HepG2 (cell line): ENCODE measurements around the gene FRMD8. TPM values are rescaled to one million over a fixed set of nuclear protein-coding genes. Genes with fewer than 3 reads are reported as not detected.

ENCODE experiments used
- ARID5B ChIP-seq: IDR thresholded peaks from 2 replicates; pipeline ENCODE4 v1.4.0; 2020; ENCODE audit warnings: mild to moderate bottlenecking, missing genetic modification reagents
- ASH2L ChIP-seq: fragments of 300-600, 200-600 bp; sonication (generic); IDR thresholded peaks from 2 replicates; pipeline ENCODE4 v1.7.0; 2017; ENCODE audit warnings: low read depth, mild to moderate bottlenecking, moderate library complexity, mixed read lengths, low read length; ENCODE audit not compliant: insufficient read length
- CBX1 ChIP-seq: IDR thresholded peaks from one replicate; pipeline ENCODE4 v1.6.1; 2016; ENCODE audit warnings: antibody characterized with exemption, low read depth
- HNF4G ChIP-seq, 2 experiments: sonication (generic) in 1 of 2; formaldehyde crosslinking in 1 of 2; IDR thresholded peaks; 2 replicates each; pipeline versions ENCODE4 v1.4.0 to v1.6.1; 2011 to 2020; ENCODE audit warnings: borderline replicate concordance in 2 of 2, low read depth in 2 of 2, mild to moderate bottlenecking in 2 of 2, low read length in 1 of 2, missing genetic modification reagents in 1 of 2, moderate library complexity in 1 of 2
- ISL2 ChIP-seq: sonication (generic); formaldehyde crosslinking; IDR thresholded peaks from 2 replicates; pipeline ENCODE4 v1.5.0; 2020; ENCODE audit warnings: missing genetic modification reagents
- JUN ChIP-seq: sonication (generic); formaldehyde crosslinking; IDR thresholded peaks from 2 replicates; pipeline ENCODE4 v1.4.0; 2020; ENCODE audit warnings: mild to moderate bottlenecking, missing genetic modification reagents
- KDM2A ChIP-seq: sonication (generic); formaldehyde crosslinking; IDR thresholded peaks from 2 replicates; pipeline ENCODE4 v1.4.0; 2020; ENCODE audit warnings: low read depth, missing genetic modification reagents, borderline replicate concordance
- KMT2B ChIP-seq: IDR thresholded peaks from 2 replicates; pipeline ENCODE4 v1.6.1; 2016; ENCODE audit warnings: missing genetic modification reagents, missing compliant biosample characterization
- RAD21 ChIP-seq: fragments of 450-650 bp; formaldehyde crosslinking; IDR thresholded peaks from 2 replicates; pipeline ENCODE4 v1.5.0; 2020; ENCODE audit warnings: mild to moderate bottlenecking
- REPIN1 ChIP-seq: sonication (generic); formaldehyde crosslinking; IDR thresholded peaks from 2 replicates; pipeline ENCODE4 v1.8.0; 2022; ENCODE audit warnings: missing genetic modification reagents, low read depth, mild to moderate bottlenecking, borderline replicate concordance
- TFAP4 ChIP-seq: sonication (generic); IDR thresholded peaks from 2 replicates; pipeline ENCODE4 v1.6.1; 2016; ENCODE audit warnings: low read depth, borderline replicate concordance
- TOE1 ChIP-seq: sonication (generic); formaldehyde crosslinking; IDR thresholded peaks from 2 replicates; pipeline ENCODE4 v1.4.0; 2020; ENCODE audit warnings: mild to moderate bottlenecking, missing genetic modification reagents
- ZMYM3 ChIP-seq: sonication (generic); formaldehyde crosslinking; IDR thresholded peaks from 2 replicates; pipeline ENCODE4 v1.5.1; 2020; ENCODE audit warnings: mild to moderate bottlenecking, missing genetic modification reagents
- ZMYM4 ChIP-seq: sonication (generic); formaldehyde crosslinking; IDR thresholded peaks from 2 replicates; pipeline ENCODE4 v1.8.1; 2023; ENCODE audit warnings: mild to moderate bottlenecking, missing genetic modification reagents
- ZNF263 ChIP-seq: sonication (generic); formaldehyde crosslinking; IDR thresholded peaks from 2 replicates; pipeline ENCODE4 v1.4.0; 2020; ENCODE audit warnings: missing genetic modification reagents
- ZNF766 ChIP-seq: sonication (generic); formaldehyde crosslinking; IDR thresholded peaks from 2 replicates; pipeline ENCODE4 v1.5.0; 2020; ENCODE audit warnings: missing genetic modification reagents, borderline replicate concordance
- polyA plus RNA-seq, 8 experiments: library from polyadenylated mRNA; depleted of rRNA in 3 of 8; stranded (reverse) in 7 of 8; unstranded in 1 of 8; fragments of >200 nt; fragmentation: Illumina TruSeq in 4 of 8; extraction: Trizol in 4 of 8; gene quantifications; 2 replicates each; pipeline versions ENCODE4 v1.2.1 to v1.2.3, GENCODE V29; 2011 to 2016; ENCODE audit warnings: low read depth in 4 of 8, missing spikeins in 1 of 8, mixed read lengths in 1 of 8; ENCODE audit not compliant: insufficient read depth in 1 of 8
- total RNA-seq, 5 experiments: library from RNA; depleted of rRNA; stranded (reverse); fragments of >200 nt; fragmentation: Illumina TruSeq; extraction: Trizol; gene quantifications; 2 replicates each; pipeline ENCODE4 v1.2.3, GENCODE V29; 2016; ENCODE audit warnings: low read depth in 1 of 5
- TF ChIP-seq, protein P1 (sequence below): sonication (generic); formaldehyde crosslinking; IDR thresholded peaks from 2 replicates; pipeline ENCODE4 v1.4.0; 2020; ENCODE audit warnings: missing genetic modification reagents
- TF ChIP-seq, protein P2 (sequence below): IDR thresholded peaks from 2 replicates; pipeline ENCODE4 v1.6.1; 2012; ENCODE audit warnings: low read depth, low read length, improper control_type of control experiment
- TF ChIP-seq, protein P3 (sequence below): sonication (generic); formaldehyde crosslinking; IDR thresholded peaks from 2 replicates; pipeline ENCODE4 v1.9.0; 2022; ENCODE audit warnings: missing genetic modification reagents, mild to moderate bottlenecking, borderline replicate concordance

Gene FRMD8
- total and polyA plus RNA-seq, 2 of the 13 experiments (the other 11 are each of a cell fraction or from before 2014, with no cell fraction given): 5.8 to 20.6 TPM

GRCh38 chr11:65357856-65358356 is 28.5 kb upstream of the FRMD8 start (continued):
- no peak for TF ChIP-seq JUN (CRISPR knock-in tag)
- peak; percentile 44; the same call in 1 of the 2 replicates for TF ChIP-seq KDM2A
- TF ChIP-seq ZMYM4: peak; percentile 61; the same call in 1 of the 2 replicates
- 0 out of 2 replicates have a peak, but pooled peaks have one; percentile 40 for TF ChIP-seq ZMYM3 (CRISPR knock-in tag)
- TF ChIP-seq CBX1: peak; percentile 48
- TF ChIP-seq ISL2 (CRISPR knock-in tag): peak; percentile 56; the same call in 1 of the 2 replicates
- TF ChIP-seq TOE1: peak; percentile 36; the same call in 1 of the 2 replicates
- TF ChIP-seq, protein P1, sequence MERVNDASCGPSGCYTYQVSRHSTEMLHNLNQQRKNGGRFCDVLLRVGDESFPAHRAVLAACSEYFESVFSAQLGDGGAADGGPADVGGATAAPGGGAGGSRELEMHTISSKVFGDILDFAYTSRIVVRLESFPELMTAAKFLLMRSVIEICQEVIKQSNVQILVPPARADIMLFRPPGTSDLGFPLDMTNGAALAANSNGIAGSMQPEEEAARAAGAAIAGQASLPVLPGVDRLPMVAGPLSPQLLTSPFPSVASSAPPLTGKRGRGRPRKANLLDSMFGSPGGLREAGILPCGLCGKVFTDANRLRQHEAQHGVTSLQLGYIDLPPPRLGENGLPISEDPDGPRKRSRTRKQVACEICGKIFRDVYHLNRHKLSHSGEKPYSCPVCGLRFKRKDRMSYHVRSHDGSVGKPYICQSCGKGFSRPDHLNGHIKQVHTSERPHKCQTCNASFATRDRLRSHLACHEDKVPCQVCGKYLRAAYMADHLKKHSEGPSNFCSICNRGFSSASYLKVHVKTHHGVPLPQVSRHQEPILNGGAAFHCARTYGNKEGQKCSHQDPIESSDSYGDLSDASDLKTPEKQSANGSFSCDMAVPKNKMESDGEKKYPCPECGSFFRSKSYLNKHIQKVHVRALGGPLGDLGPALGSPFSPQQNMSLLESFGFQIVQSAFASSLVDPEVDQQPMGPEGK (CRISPR knock-in tag): peak; percentile 93
- TF ChIP-seq TFAP4: no peak
- TF ChIP-seq, protein P2, sequence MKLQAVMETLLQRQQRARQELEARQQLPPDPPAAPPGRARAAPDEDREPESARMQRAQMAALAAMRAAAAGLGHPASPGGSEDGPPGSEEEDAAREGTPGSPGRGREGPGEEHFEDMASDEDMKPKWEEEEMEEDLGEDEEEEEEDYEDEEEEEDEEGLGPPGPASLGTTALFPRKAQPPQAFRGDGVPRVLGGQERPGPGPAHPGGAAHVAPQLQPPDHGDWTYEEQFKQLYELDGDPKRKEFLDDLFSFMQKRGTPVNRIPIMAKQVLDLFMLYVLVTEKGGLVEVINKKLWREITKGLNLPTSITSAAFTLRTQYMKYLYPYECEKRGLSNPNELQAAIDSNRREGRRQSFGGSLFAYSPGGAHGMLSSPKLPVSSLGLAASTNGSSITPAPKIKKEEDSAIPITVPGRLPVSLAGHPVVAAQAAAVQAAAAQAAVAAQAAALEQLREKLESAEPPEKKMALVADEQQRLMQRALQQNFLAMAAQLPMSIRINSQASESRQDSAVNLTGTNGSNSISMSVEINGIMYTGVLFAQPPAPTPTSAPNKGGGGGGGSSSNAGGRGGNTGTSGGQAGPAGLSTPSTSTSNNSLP: peak; percentile 78; the same call in 1 of the 2 replicates
- no peak for TF ChIP-seq ZNF766
- no peak for TF ChIP-seq RAD21 (CRISPR knock-in tag)
- TF ChIP-seq KMT2B (CRISPR knock-in tag): peak; percentile 19; the same call in 1 of the 2 replicates
- TF ChIP-seq ZNF263 (CRISPR knock-in tag): 0 out of 2 replicates have a peak, but pooled peaks have one; percentile 31
- peak; percentile 87 for TF ChIP-seq HNF4G (IDR thresholded peaks at IDR 0.05; ENCODE audit: borderline replicate concordance, low read depth, low read length)
- TF ChIP-seq HNF4G (CRISPR knock-in tag; IDR thresholded peaks at IDR 0.05; ENCODE audit: borderline replicate concordance, low read depth): peak; percentile 51; the same call in 1 of the 2 replicates
- TF ChIP-seq ARID5B (CRISPR knock-in tag): peak; percentile 46; the same call in 1 of the 2 replicates
- TF ChIP-seq ASH2L: peak; percentile 43
- peak; percentile 89; the same call in 1 of the 2 replicates for TF ChIP-seq REPIN1
- TF ChIP-seq, protein P3, sequence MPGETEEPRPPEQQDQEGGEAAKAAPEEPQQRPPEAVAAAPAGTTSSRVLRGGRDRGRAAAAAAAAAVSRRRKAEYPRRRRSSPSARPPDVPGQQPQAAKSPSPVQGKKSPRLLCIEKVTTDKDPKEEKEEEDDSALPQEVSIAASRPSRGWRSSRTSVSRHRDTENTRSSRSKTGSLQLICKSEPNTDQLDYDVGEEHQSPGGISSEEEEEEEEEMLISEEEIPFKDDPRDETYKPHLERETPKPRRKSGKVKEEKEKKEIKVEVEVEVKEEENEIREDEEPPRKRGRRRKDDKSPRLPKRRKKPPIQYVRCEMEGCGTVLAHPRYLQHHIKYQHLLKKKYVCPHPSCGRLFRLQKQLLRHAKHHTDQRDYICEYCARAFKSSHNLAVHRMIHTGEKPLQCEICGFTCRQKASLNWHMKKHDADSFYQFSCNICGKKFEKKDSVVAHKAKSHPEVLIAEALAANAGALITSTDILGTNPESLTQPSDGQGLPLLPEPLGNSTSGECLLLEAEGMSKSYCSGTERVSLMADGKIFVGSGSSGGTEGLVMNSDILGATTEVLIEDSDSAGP (CRISPR knock-in tag): peak; percentile 74
